Activated naive CD8-positive, alpha-beta T cell treated with anti-CD3 and anti-CD28 coated beads, Interleukin-2, amount 50 U/mL, for 24 hours (primary cell): ENCODE measurements around the gene ZFP14.
"Not testable (repeated sequence)": the region's sequence is repeated elsewhere in the genome, so short reads cannot be mapped to it uniquely, and the experiment has no call there.

ENCODE experiments used
- ATAC-seq: fragments of 150-1000 bp; cut with Tn5 transposase; one replicate; pipeline ENCODE4 v1.10.0; 2021
- DNase-seq: peaks from one replicate; pipeline ENCODE4 v3.0.0; 2021
- H3K27ac Mint-ChIP-seq: one replicate; pipeline ENCODE4 v1.8.0; 2021; ENCODE audit warnings: mild to moderate bottlenecking, mixed read lengths
- H3K27me3 Mint-ChIP-seq: one replicate; pipeline ENCODE4 v1.8.0; 2021; ENCODE audit warnings: mixed read lengths
- H3K36me3 Mint-ChIP-seq: one replicate; pipeline ENCODE4 v1.8.0; 2021; ENCODE audit warnings: low read depth, mixed read lengths
- H3K4me1 Mint-ChIP-seq: one replicate; pipeline ENCODE4 v1.8.0; 2021; ENCODE audit warnings: mixed read lengths
- H3K4me3 Mint-ChIP-seq: one replicate; pipeline ENCODE4 v1.8.0; 2021; ENCODE audit warnings: mild to moderate bottlenecking, moderate library complexity, mixed read lengths
- H3K9me3 Mint-ChIP-seq: one replicate; pipeline ENCODE4 v1.8.0; 2021; ENCODE audit warnings: mixed read lengths

Gene ZFP14

GRCh38 chr19:36309309-36309708 is 69.7 kb downstream of the ZFP14 start:
- not testable (repeated sequence) for ATAC-seq, H3K4me1 Mint-ChIP-seq, H3K27ac Mint-ChIP-seq, H3K36me3 Mint-ChIP-seq, H3K9me3 Mint-ChIP-seq, H3K27me3 Mint-ChIP-seq, DNase-seq
- peak overlapping the region; percentile 40 for H3K4me3 Mint-ChIP-seq

- H3K36me3 Mint-ChIP-seq, H3K9me3 Mint-ChIP-seq, H3K27ac Mint-ChIP-seq, H3K27me3 Mint-ChIP-seq, H3K4me1 Mint-ChIP-seq, ATAC-seq, DNase-seq, H3K4me3 Mint-ChIP-seq: not testable (repeated sequence)
Observed at GRCh38 chr19:36292317-36292716, 86.7 kb downstream of the ZFP14 start.
